ENCODE results near the gene CABP4.

Gene CABP4

GRCh38 chr11:67431346-67432249 lies 23.6 kb upstream of the CABP4 start:
- ChIA-PET CTCF (interaction anchor here (0.6 to 1.1 kb wide), 3 partner anchors 8 to 37 kb away, joined by 3 to 5 read pairs (median 3); no protein-coding TSS in a partner anchor), POLR2A (no interaction called here)
- peak overlapping the region in 1 of 2 experiments; percentile 43 for H3K27ac ChIP-seq (ENCODE audit: insufficient read depth in 1 of 2, low read depth in 1 of 2, low read length in 2 of 2, poor library complexity in 1 of 2, severe bottlenecking in 2 of 2)
- H3K4me1 ChIP-seq (ENCODE audit: control extremely low read depth in 1 of 4, control insufficient read depth in 4 of 4, insufficient read depth in 4 of 4, low read length in 3 of 4), result peaks cover 3 to 54% (median 51%) of the 10 kb centered on the region in 4 experiments
- no peaks in the 10 kb centered on the region for H3K9me3 ChIP-seq (ENCODE audit: control extremely low read depth in 1 of 5, control insufficient read depth in 4 of 5, insufficient read depth in 2 of 5, low read depth in 1 of 5, low read length in 4 of 5)
- DNase-seq, result no peak
- H3K27me3 ChIP-seq (replicated peaks in 2 of 5; ENCODE audit: control insufficient read depth in 4 of 5, insufficient read depth in 5 of 5, low read length in 4 of 5), result no peaks in the 10 kb centered on the region
- 95% methylated on average over 17 of the region's 24 CpGs for WGBS (ENCODE audit: insufficient coverage)
- peaks cover 2 to 55% (median 35%) of the 10 kb centered on the region in 4 experiments for H3K36me3 ChIP-seq (ENCODE audit: control insufficient read depth in 4 of 4, insufficient read depth in 4 of 4, low read length in 3 of 4)
- H3K4me3 ChIP-seq (ENCODE audit: control insufficient read depth in 1 of 7, extremely low read depth in 1 of 7, insufficient read depth in 4 of 7, low read depth in 2 of 7, low read length in 6 of 7), result no peak overlapping the region

GRCh38 chr11:67432655-67433349 lies 22.4 kb upstream of the CABP4 start:
- Histone ChIP-seq H3K36me3 (ENCODE audit: control insufficient read depth in 4 of 4, insufficient read depth in 4 of 4, low read length in 3 of 4) (peaks cover 2 to 58% (median 35%) of the 10 kb centered on the region in 4 experiments), H3K27ac (ENCODE audit: insufficient read depth in 1 of 2, low read depth in 1 of 2, low read length in 2 of 2, poor library complexity in 1 of 2, severe bottlenecking in 2 of 2) (peak overlapping the region in 1 of 2 experiments; percentile 70), H3K27me3 (replicated peaks in 2 of 5; ENCODE audit: control insufficient read depth in 4 of 5, insufficient read depth in 5 of 5, low read length in 4 of 5) (no peaks in the 10 kb centered on the region), H3K4me3 (ENCODE audit: control insufficient read depth in 1 of 7, extremely low read depth in 1 of 7, insufficient read depth in 4 of 7, low read depth in 2 of 7, low read length in 6 of 7) (no peak overlapping the region), H3K9me3 (ENCODE audit: control extremely low read depth in 1 of 5, control insufficient read depth in 4 of 5, insufficient read depth in 2 of 5, low read depth in 1 of 5, low read length in 4 of 5) (no peaks in the 10 kb centered on the region), H3K4me1 (ENCODE audit: control extremely low read depth in 1 of 4, control insufficient read depth in 4 of 4, insufficient read depth in 4 of 4, low read length in 3 of 4) (peaks cover 4 to 58% (median 56%) of the 10 kb centered on the region in 4 experiments)
- ChIA-PET CTCF (interaction anchor here (1.0 to 1.1 kb wide), 2 partner anchors 10 to 26 kb away, joined by 3 read pairs; no protein-coding TSS in a partner anchor), POLR2A (no interaction called here)
- no peak for DNase-seq
- 88% methylated on average over 18 of the region's 22 CpGs for whole genome bisulfite sequencing (ENCODE audit: insufficient coverage)

- no peak overlapping the region for H3K4me3 ChIP-seq (ENCODE audit: control insufficient read depth in 1 of 7, extremely low read depth in 1 of 7, insufficient read depth in 4 of 7, low read depth in 2 of 7, low read length in 6 of 7)
- H3K4me1 ChIP-seq (ENCODE audit: control extremely low read depth in 1 of 4, control insufficient read depth in 4 of 4, insufficient read depth in 4 of 4, low read length in 3 of 4), result peaks cover 3 to 65% (median 61%) of the 10 kb centered on the region in 4 experiments
- no peak for DNase-seq
- ChIA-PET CTCF (interaction anchor here (1.0 kb wide), 1 partner anchor 25 kb away, joined by 3 read pairs; no protein-coding TSS in a partner anchor), POLR2A (interaction anchor here (0.5 kb wide), 1 partner anchor 28 kb away, joined by 3 read pairs; no protein-coding TSS in a partner anchor)
- H3K27ac ChIP-seq (ENCODE audit: insufficient read depth in 1 of 2, low read depth in 1 of 2, low read length in 2 of 2, poor library complexity in 1 of 2, severe bottlenecking in 2 of 2), result peak overlapping the region in 1 of 2 experiments; percentile 70
- 89% methylated on average over 14 of the region's 22 CpGs for WGBS (ENCODE audit: insufficient coverage)
- no peaks in the 10 kb centered on the region for H3K9me3 ChIP-seq (ENCODE audit: control extremely low read depth in 1 of 5, control insufficient read depth in 4 of 5, insufficient read depth in 2 of 5, low read depth in 1 of 5, low read length in 4 of 5)
- peaks cover 2 to 65% (median 35%) of the 10 kb centered on the region in 4 experiments for H3K36me3 ChIP-seq (ENCODE audit: control insufficient read depth in 4 of 4, insufficient read depth in 4 of 4, low read length in 3 of 4)
- H3K27me3 ChIP-seq (replicated peaks in 2 of 5; ENCODE audit: control insufficient read depth in 4 of 5, insufficient read depth in 5 of 5, low read length in 4 of 5), result no peaks in the 10 kb centered on the region
These were observed 21.4 kb upstream of the CABP4 start for GRCh38 chr11:67433536-67434394.

- H3K4me1 ChIP-seq (ENCODE audit: control extremely low read depth in 1 of 4, control insufficient read depth in 4 of 4, insufficient read depth in 4 of 4, low read length in 3 of 4), result peaks cover 1 to 65% (median 61%) of the 10 kb centered on the region in 4 experiments
- no peaks in the 10 kb centered on the region for H3K27me3 ChIP-seq (replicated peaks in 2 of 5; ENCODE audit: control insufficient read depth in 4 of 5, insufficient read depth in 5 of 5, low read length in 4 of 5)
- no peaks in the 10 kb centered on the region for H3K9me3 ChIP-seq (ENCODE audit: control extremely low read depth in 1 of 5, control insufficient read depth in 4 of 5, insufficient read depth in 2 of 5, low read depth in 1 of 5, low read length in 4 of 5)
- 91% methylated on average over 19 of the region's 23 CpGs for WGBS (ENCODE audit: insufficient coverage)
- no peak for DNase-seq
- CTCF ChIA-PET, result no interaction called here
- H3K27ac ChIP-seq (ENCODE audit: insufficient read depth in 1 of 2, low read depth in 1 of 2, low read length in 2 of 2, poor library complexity in 1 of 2, severe bottlenecking in 2 of 2), result peak overlapping the region in 1 of 2 experiments; percentile 70
- H3K4me3 ChIP-seq (ENCODE audit: control insufficient read depth in 1 of 7, extremely low read depth in 1 of 7, insufficient read depth in 4 of 7, low read depth in 2 of 7, low read length in 6 of 7), result peak overlapping the region in 1 of 7 experiments; percentile 20
- POLR2A ChIA-PET, result interaction anchor here (1.0 kb wide), 1 partner anchor 34 kb away, joined by 3 read pairs; no protein-coding TSS in a partner anchor
- H3K36me3 ChIP-seq (ENCODE audit: control insufficient read depth in 4 of 4, insufficient read depth in 4 of 4, low read length in 3 of 4), result peaks cover 2 to 63% (median 35%) of the 10 kb centered on the region in 4 experiments
These were observed 20.7 kb upstream of the CABP4 start for GRCh38 chr11:67434395-67434881.

GRCh38 chr11:67435031-67435726 lies 20.0 kb upstream of the CABP4 start:
- H3K4me1 ChIP-seq (ENCODE audit: control extremely low read depth in 1 of 4, control insufficient read depth in 4 of 4, insufficient read depth in 4 of 4, low read length in 3 of 4), result peaks cover 1 to 71% (median 66%) of the 10 kb centered on the region in 4 experiments
- no peaks in the 10 kb centered on the region for H3K27me3 ChIP-seq (replicated peaks in 2 of 5; ENCODE audit: control insufficient read depth in 4 of 5, insufficient read depth in 5 of 5, low read length in 4 of 5)
- 82% methylated on average over 17 of the region's 26 CpGs for WGBS (ENCODE audit: insufficient coverage)
- ChIA-PET CTCF (no interaction called here), POLR2A (interaction anchor here (1.0 to 1.4 kb wide), 2 partner anchors 31 to 33 kb away, joined by 3 read pairs; partner anchors contain the start of gene TBC1D10C)
- H3K9me3 ChIP-seq (ENCODE audit: control extremely low read depth in 1 of 5, control insufficient read depth in 4 of 5, insufficient read depth in 2 of 5, low read depth in 1 of 5, low read length in 4 of 5), result no peaks in the 10 kb centered on the region
- H3K27ac ChIP-seq (ENCODE audit: insufficient read depth in 1 of 2, low read depth in 1 of 2, low read length in 2 of 2, poor library complexity in 1 of 2, severe bottlenecking in 2 of 2), result peak overlapping the region; percentile 25 to 70
- H3K36me3 ChIP-seq (ENCODE audit: control insufficient read depth in 4 of 4, insufficient read depth in 4 of 4, low read length in 3 of 4), result peaks cover 2 to 67% (median 35%) of the 10 kb centered on the region in 4 experiments
- no peak for DNase-seq
- peak overlapping the region in 3 of 7 experiments; percentile 6 to 89 (median 20) for H3K4me3 ChIP-seq (ENCODE audit: control insufficient read depth in 1 of 7, extremely low read depth in 1 of 7, insufficient read depth in 4 of 7, low read depth in 2 of 7, low read length in 6 of 7)

All from common myeloid progenitor, CD34-positive (primary cell).